HepG2 (cell line): ENCODE results near the gene XRCC5. TPM values are rescaled to one million over a fixed set of nuclear protein-coding genes. Genes with fewer than 3 reads are reported as not detected.

ENCODE experiments used
- AKNA ChIP-seq: sonication (generic); formaldehyde crosslinking; IDR thresholded peaks from 2 replicates; pipeline ENCODE4 v1.4.0; 2020; ENCODE audit warnings: missing genetic modification reagents, borderline replicate concordance
- ATF4 ChIP-seq, 2 experiments: fragments of 450-650 bp in 1 of 2; sonication (generic) in 1 of 2; formaldehyde crosslinking; IDR thresholded peaks; 2 replicates each; pipeline versions ENCODE4 v1.5.0 to v1.8.0; 2020 to 2022; ENCODE audit warnings: mild to moderate bottlenecking in 1 of 2, missing genetic modification reagents in 1 of 2
- FOXK1 ChIP-seq: sonication (generic); formaldehyde crosslinking; IDR thresholded peaks from 2 replicates; pipeline ENCODE4 v1.4.0; 2020; ENCODE audit warnings: low read depth, missing genetic modification reagents, borderline replicate concordance
- HINFP ChIP-seq: sonication (generic); formaldehyde crosslinking; IDR thresholded peaks from 2 replicates; pipeline ENCODE4 v1.4.0; 2020; ENCODE audit warnings: low read depth, mild to moderate bottlenecking, missing genetic modification reagents
- IKZF1 ChIP-seq: fragments of 450-650 bp; IDR thresholded peaks from 2 replicates; pipeline ENCODE4 v1.7.1; 2016
- KLF11 ChIP-seq: IDR thresholded peaks from 2 replicates; pipeline ENCODE4 v1.6.1; 2016; ENCODE audit warnings: missing compliant biosample characterization
- PCBP1 ChIP-seq: fragments of 200-400 bp; formaldehyde crosslinking; IDR thresholded peaks from 2 replicates; pipeline ENCODE4 v1.6.1; 2017; ENCODE audit warnings: mild to moderate bottlenecking, low read depth, low read length, borderline replicate concordance
- PHB2 ChIP-seq: fragments of 450-650 bp; IDR thresholded peaks from 2 replicates; pipeline ENCODE4 v1.6.1; 2018; ENCODE audit not compliant: partially characterized antibody
- SNAPC2 ChIP-seq: sonication (generic); formaldehyde crosslinking; IDR thresholded peaks from 2 replicates; pipeline ENCODE4 v1.8.1; 2022; ENCODE audit warnings: mild to moderate bottlenecking, missing genetic modification reagents
- ZNF788 ChIP-seq: sonication (generic); formaldehyde crosslinking; IDR thresholded peaks from 2 replicates; pipeline ENCODE4 v1.5.0; 2020; ENCODE audit warnings: mild to moderate bottlenecking, missing genetic modification reagents, borderline replicate concordance
- polyA plus RNA-seq, 8 experiments: library from polyadenylated mRNA; depleted of rRNA in 3 of 8; stranded (reverse) in 7 of 8; unstranded in 1 of 8; fragments of >200 nt; fragmentation: Illumina TruSeq in 4 of 8; extraction: Trizol in 4 of 8; gene quantifications; 2 replicates each; pipeline versions ENCODE4 v1.2.1 to v1.2.3, GENCODE V29; 2011 to 2016; ENCODE audit warnings: low read depth in 4 of 8, missing spikeins in 1 of 8, mixed read lengths in 1 of 8; ENCODE audit not compliant: insufficient read depth in 1 of 8
- total RNA-seq, 5 experiments: library from RNA; depleted of rRNA; stranded (reverse); fragments of >200 nt; fragmentation: Illumina TruSeq; extraction: Trizol; gene quantifications; 2 replicates each; pipeline ENCODE4 v1.2.3, GENCODE V29; 2016; ENCODE audit warnings: low read depth in 1 of 5
- TF ChIP-seq, protein P1 (sequence below), 2 experiments: sonication (generic) in 1 of 2; formaldehyde crosslinking in 1 of 2; IDR thresholded peaks; 2 replicates each; pipeline versions ENCODE4 v1.6.1 to v1.9.0; 2014 to 2022; ENCODE audit warnings: antibody characterized with exemption in 1 of 2, borderline replicate concordance in 1 of 2, inconsistent platforms in 1 of 2, low read depth in 1 of 2, missing genetic modification reagents in 1 of 2
- TF ChIP-seq, protein P2 (sequence below): IDR thresholded peaks from 2 replicates; pipeline ENCODE4 v1.6.1; 2016; ENCODE audit warnings: missing genetic modification reagents, missing compliant biosample characterization

XRCC5 gene
- total and polyA plus RNA-seq, 2 of the 13 experiments (the other 11 are each of a cell fraction or from before 2014, with no cell fraction given), result 264 to 454 TPM

DNA sequence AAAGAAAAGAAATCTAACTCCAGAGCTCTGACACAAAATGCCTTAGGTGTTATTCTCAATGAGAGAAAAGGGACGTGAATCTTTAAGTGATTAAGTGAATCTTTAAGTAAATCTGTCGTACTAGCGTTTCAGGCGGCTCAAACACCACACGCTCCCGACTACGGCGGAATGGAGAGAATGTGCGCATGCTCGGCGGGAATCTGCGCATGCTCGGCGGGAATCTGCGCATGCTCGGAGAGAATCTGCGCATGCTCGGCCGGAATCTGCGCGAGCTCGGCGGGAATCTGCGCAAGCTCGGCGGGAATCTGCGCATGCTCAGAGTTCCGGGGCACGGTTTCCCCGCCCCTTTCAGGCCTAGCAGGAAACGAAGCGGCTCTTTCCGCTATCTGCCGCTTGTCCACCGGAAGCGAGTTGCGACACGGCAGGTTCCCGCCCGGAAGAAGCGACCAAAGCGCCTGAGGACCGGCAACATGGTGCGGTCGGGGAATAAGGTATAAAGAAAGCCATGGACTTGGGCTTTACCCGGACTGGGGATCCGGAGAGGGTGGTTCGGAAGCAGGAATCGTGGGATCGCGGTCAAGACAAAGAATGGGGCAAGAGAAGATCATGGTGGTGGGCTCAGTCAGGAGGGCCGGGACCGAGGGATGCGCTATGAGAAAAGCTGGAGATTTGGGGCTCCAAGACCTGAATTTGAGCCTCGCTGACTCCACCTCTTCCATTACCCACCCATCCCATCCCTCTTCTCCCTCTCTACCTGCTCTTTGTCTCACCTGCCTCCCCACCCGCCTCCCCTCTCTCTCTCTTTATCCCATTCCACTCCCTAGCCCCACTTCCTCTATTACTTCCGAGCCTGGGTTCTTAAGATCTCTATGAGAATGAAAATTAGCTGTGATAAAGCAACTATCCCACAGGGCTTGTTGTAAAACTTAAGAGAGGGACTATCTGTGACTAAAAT, at the start of gene XRCC5 (continued):
- TF ChIP-seq HINFP, result 0 out of 2 replicates have a peak, but pooled peaks have one; percentile 81
- peak; percentile 22; the same call in 1 of the 2 replicates for TF ChIP-seq AKNA (CRISPR knock-in tag)
- peak; percentile 69; the same call in 1 of the 2 replicates for TF ChIP-seq PCBP1
- no peak for TF ChIP-seq PHB2
- TF ChIP-seq IKZF1, result no peak
- TF ChIP-seq SNAPC2 (CRISPR knock-in tag), result 0 out of 2 replicates have a peak, but pooled peaks have one; percentile 24
- TF ChIP-seq ATF4 (CRISPR knock-in tag; IDR thresholded peaks at IDR 0.05), result no peak; a peak in 1 of 4 replicates
- TF ChIP-seq, protein P1, sequence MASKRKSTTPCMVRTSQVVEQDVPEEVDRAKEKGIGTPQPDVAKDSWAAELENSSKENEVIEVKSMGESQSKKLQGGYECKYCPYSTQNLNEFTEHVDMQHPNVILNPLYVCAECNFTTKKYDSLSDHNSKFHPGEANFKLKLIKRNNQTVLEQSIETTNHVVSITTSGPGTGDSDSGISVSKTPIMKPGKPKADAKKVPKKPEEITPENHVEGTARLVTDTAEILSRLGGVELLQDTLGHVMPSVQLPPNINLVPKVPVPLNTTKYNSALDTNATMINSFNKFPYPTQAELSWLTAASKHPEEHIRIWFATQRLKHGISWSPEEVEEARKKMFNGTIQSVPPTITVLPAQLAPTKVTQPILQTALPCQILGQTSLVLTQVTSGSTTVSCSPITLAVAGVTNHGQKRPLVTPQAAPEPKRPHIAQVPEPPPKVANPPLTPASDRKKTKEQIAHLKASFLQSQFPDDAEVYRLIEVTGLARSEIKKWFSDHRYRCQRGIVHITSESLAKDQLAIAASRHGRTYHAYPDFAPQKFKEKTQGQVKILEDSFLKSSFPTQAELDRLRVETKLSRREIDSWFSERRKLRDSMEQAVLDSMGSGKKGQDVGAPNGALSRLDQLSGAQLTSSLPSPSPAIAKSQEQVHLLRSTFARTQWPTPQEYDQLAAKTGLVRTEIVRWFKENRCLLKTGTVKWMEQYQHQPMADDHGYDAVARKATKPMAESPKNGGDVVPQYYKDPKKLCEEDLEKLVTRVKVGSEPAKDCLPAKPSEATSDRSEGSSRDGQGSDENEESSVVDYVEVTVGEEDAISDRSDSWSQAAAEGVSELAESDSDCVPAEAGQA (IDR thresholded peaks at IDR 0.05; ENCODE audit: low read depth), result no peak; the same call in 1 of the 2 replicates
- TF ChIP-seq, protein P1 (CRISPR knock-in tag; IDR thresholded peaks at IDR 0.05; ENCODE audit: borderline replicate concordance), result 0 out of 2 replicates have a peak, but pooled peaks have one; percentile 88
- peak; percentile 99 for TF ChIP-seq ZNF788 (CRISPR knock-in tag)
- TF ChIP-seq, protein P2, sequence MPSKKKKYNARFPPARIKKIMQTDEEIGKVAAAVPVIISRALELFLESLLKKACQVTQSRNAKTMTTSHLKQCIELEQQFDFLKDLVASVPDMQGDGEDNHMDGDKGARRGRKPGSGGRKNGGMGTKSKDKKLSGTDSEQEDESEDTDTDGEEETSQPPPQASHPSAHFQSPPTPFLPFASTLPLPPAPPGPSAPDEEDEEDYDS (CRISPR knock-in tag), result peak; percentile 69
- peak; percentile 73; the same call in 1 of the 2 replicates for TF ChIP-seq KLF11 (CRISPR knock-in tag)
- peak; percentile 93 for TF ChIP-seq FOXK1 (CRISPR knock-in tag)
